ENCODE results near the gene PLA2G5. TPM values are rescaled to one million over a fixed set of nuclear protein-coding genes. Genes with fewer than 3 reads are reported as not detected.

The PLA2G5 gene
- total RNA-seq, 2 donors from 2014 or later: 18.7 to 19.2 TPM

DNA sequence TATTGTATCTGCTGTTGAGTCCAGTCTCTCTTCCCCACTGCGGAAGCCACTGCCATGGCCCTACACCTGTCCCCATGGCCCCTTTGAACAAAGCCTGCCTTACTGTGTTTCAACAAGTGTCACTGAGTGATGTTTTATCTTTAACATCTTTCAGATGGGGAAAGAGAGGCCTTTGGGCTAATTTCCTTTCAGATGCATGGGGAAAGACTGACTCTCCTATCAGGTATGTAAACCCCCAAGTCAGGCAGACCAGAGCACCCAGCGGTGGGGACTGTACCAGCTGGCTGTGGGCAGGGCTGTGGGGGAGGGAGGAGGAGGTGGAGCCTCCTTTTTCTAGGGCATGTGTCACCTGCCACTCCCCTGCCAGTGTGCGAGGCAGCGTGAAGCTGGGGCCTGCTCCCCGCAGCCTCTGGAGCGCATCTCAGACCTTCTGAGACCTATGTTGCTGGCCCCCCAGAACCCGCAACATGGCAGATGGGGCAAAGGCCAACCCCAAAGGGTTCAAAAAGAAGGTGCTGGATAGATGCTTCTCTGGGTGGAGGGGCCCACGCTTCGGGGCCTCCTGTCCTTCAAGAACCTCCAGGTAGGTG is 69.1 kb downstream of the PLA2G5 start, which contains the start of gene PLA2G2F:
TSS of gene PLA2G2F (plus strand) at position 363 of the 590 bp plus-strand sequence. CDS start at position 468, 105 bp downstream.
- Histone ChIP-seq H3K27ac (no peak within 1 kb of the TSS), H3K27me3 (replicated peaks; ENCODE audit: insufficient read depth) (no peaks in the 10 kb centered on the region), H3K36me3 (no peaks in the 10 kb centered on the region), H3K4me1 (ENCODE audit: control insufficient read depth in 1 of 2, low read depth in 2 of 2) (no peaks in the 10 kb centered on the region), H3K4me3 (no peak within 1 kb of the TSS), H3K9me3 (no peaks in the 10 kb centered on the region)
- no peak for DNase-seq (ENCODE audit: low spot score)
- TF ChIP-seq, protein P1, sequence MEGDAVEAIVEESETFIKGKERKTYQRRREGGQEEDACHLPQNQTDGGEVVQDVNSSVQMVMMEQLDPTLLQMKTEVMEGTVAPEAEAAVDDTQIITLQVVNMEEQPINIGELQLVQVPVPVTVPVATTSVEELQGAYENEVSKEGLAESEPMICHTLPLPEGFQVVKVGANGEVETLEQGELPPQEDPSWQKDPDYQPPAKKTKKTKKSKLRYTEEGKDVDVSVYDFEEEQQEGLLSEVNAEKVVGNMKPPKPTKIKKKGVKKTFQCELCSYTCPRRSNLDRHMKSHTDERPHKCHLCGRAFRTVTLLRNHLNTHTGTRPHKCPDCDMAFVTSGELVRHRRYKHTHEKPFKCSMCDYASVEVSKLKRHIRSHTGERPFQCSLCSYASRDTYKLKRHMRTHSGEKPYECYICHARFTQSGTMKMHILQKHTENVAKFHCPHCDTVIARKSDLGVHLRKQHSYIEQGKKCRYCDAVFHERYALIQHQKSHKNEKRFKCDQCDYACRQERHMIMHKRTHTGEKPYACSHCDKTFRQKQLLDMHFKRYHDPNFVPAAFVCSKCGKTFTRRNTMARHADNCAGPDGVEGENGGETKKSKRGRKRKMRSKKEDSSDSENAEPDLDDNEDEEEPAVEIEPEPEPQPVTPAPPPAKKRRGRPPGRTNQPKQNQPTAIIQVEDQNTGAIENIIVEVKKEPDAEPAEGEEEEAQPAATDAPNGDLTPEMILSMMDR (IDR thresholded peaks at IDR 0.05): no peak
- no peak for ATAC-seq (ENCODE audit: insufficient number of reproducible peaks, low FRiP score, low read depth)

DNA sequence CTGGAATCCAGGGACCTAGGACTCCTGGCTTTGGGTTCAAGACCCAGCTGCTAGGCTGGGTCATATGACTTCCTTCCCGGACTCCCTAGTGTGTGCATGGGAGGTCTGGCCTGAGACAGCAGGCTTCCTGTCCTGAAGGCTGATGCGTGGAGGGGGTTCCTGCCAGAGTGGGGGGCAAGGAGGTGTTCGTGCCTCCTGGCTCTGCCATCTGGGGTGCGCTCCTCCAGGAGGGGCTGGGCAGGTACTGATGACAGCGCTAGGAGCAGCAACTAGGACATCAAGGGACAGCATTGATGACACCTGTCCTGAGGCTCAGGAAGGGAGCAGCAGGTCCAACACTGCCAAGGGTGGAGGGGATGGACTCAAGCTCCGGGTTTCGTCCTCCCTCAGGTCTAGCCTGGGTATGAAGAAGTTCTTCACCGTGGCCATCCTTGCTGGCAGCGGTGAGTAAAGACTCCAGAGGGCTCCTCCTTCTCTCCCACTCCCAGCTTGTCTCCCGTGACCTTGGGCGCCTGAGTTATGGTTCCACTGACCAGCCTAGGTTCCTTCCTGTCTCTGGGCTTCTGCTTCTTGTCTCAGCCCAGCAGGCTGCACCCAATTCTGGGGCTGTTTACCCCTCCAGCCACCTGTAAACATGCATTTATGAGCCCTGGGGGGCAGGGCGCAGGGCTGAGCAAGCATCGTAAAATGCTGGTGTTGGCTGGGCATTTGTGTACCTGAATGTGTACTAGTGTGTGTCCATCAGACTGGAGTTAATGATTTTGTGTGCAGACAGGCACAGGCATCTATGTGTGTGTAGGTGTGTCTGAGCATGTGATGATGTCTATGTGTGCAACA is 70.0 kb downstream of the PLA2G5 start:
- no peak for DNase-seq (ENCODE audit: low spot score)
- no peaks in the 10 kb centered on the region for H3K27me3 ChIP-seq (replicated peaks; ENCODE audit: insufficient read depth)
- H3K27ac ChIP-seq: no peak overlapping the region
- H3K4me1 ChIP-seq (ENCODE audit: control insufficient read depth in 1 of 2, low read depth in 2 of 2): no peaks in the 10 kb centered on the region
- TF ChIP-seq, protein P1 (IDR thresholded peaks at IDR 0.05): no peak
- H3K9me3 ChIP-seq: no peaks in the 10 kb centered on the region
- no peak overlapping the region for H3K4me3 ChIP-seq
- no peaks in the 10 kb centered on the region for H3K36me3 ChIP-seq
- no peak for ATAC-seq (ENCODE audit: insufficient number of reproducible peaks, low FRiP score, low read depth)

GRCh38 chr1:20141001-20141400 is 71.0 kb downstream of the PLA2G5 start:
- TF ChIP-seq, protein P1 (IDR thresholded peaks at IDR 0.05): no peak
- Histone ChIP-seq H3K27me3 (replicated peaks; ENCODE audit: insufficient read depth) (no peaks in the 10 kb centered on the region), H3K4me1 (ENCODE audit: control insufficient read depth in 1 of 2, low read depth in 2 of 2) (no peaks in the 10 kb centered on the region), H3K36me3 (no peaks in the 10 kb centered on the region), H3K9me3 (no peaks in the 10 kb centered on the region), H3K4me3 (no peak overlapping the region), H3K27ac (no peak overlapping the region)
- ATAC-seq (ENCODE audit: insufficient number of reproducible peaks, low FRiP score, low read depth): no peak
- no peak for DNase-seq (ENCODE audit: low spot score)

DNA sequence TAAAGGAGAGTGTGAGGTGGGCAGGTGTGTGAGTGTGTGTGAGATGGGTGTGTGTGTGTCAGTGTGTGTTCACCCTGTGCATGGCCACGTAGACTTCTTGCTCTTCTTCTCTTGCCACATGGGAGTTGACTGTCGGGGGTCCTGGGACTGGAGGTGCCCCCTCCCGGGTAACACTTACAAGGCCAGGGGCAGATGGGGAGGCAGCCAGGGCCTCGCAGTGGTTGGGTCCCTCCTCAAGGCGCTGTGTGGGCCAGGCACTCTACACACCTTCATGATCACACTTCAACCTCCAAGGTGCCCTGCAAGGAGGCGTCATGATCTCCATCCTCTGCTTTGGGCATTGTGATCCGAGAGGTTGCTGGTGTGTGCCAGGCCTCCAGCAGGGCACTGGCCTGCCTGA is 71.5 kb downstream of the PLA2G5 start:
- H3K9me3 ChIP-seq: no peaks in the 10 kb centered on the region
- H3K27me3 ChIP-seq (replicated peaks; ENCODE audit: insufficient read depth): no peaks in the 10 kb centered on the region
- ATAC-seq (ENCODE audit: insufficient number of reproducible peaks, low FRiP score, low read depth) (no peak), DNase-seq (ENCODE audit: low spot score) (no peak)
- no peak overlapping the region for H3K27ac ChIP-seq
- H3K36me3 ChIP-seq: no peaks in the 10 kb centered on the region
- H3K4me1 ChIP-seq (ENCODE audit: control insufficient read depth in 1 of 2, low read depth in 2 of 2): no peaks in the 10 kb centered on the region
- H3K4me3 ChIP-seq: no peak overlapping the region
- TF ChIP-seq, protein P1 (IDR thresholded peaks at IDR 0.05): no peak

Other genes starting within 250 kb of the PLA2G5 start
- gene OTUD3, start 187.8 kb upstream of the PLA2G5 start, total RNA-seq: 1 to 10 TPM; 3.9 to 7.1 TPM
- not detected for gene PLA2G2E, start 146.6 kb upstream of the PLA2G5 start, total RNA-seq
- 100 to 1,000 TPM in 1 of 2 donors, 10 to 100 TPM in 1; 65.1 to 200 TPM for gene PLA2G2A, start 90.6 kb upstream of the PLA2G5 start, total RNA-seq
- not detected for gene PLA2G2D, start 49.3 kb downstream of the PLA2G5 start, total RNA-seq
- not detected for gene PLA2G2F, start 69.1 kb downstream of the PLA2G5 start, total RNA-seq
- under 1 TPM; 0.28 to 0.68 TPM for gene UBXN10, start 115.9 kb downstream of the PLA2G5 start, total RNA-seq
- gene PLA2G2C, start 116.3 kb downstream of the PLA2G5 start, total RNA-seq: not detected
- gene VWA5B1, start 220.7 kb downstream of the PLA2G5 start, total RNA-seq: not detected

Measured in thoracic aorta (tissue), 2 donors.